GM23338 (cell line): ENCODE results near the gene SPTB. TPM values are rescaled to one million over a fixed set of nuclear protein-coding genes. Genes with fewer than 3 reads are reported as not detected.

Experiments
- ATAC-seq: fragments of 200-7000 bp; cut with Tn5 transposase; 3 replicates; pipeline ENCODE4 v1.9.1; 2020
- DNase-seq: peaks from one replicate; pipeline ENCODE4 v3.0.0-alpha.2; 2015; ENCODE audit warnings: low spot score
- H2AFZ ChIP-seq: fragments of 200-600 bp; sonication (generic); 2 replicates; pipeline ENCODE4 v1.8.0; 2016; ENCODE audit warnings: antibody characterized with exemption, mild to moderate bottlenecking, moderate library complexity
- H3F3A ChIP-seq: fragments of 200-600 bp; sonication (generic); replicated peaks from 2 replicates; pipeline ENCODE4 v1.8.0; 2017; ENCODE audit warnings: antibody characterized with exemption, mixed run types, low read depth
- H3K27ac ChIP-seq: fragments of 200-600 bp; sonication (generic); 2 replicates; pipeline ENCODE4 v1.6.1; 2016; ENCODE audit warnings: low read depth
- H3K27me3 ChIP-seq: fragments of 200-600 bp; sonication (generic); 2 replicates; pipeline ENCODE4 v1.8.0; 2016; ENCODE audit warnings: mild to moderate bottlenecking, mixed run types, moderate library complexity; ENCODE audit not compliant: insufficient read depth
- H3K36me3 ChIP-seq: fragments of 200-600 bp; sonication (generic); 2 replicates; pipeline ENCODE4 v1.8.0; 2016; ENCODE audit warnings: mild to moderate bottlenecking; ENCODE audit not compliant: insufficient read depth
- H3K4me1 ChIP-seq: fragments of 200-600 bp; sonication (generic); 2 replicates; pipeline ENCODE4 v1.8.0; 2016; ENCODE audit warnings: mild to moderate bottlenecking, moderate library complexity; ENCODE audit not compliant: insufficient read depth
- H3K4me2 ChIP-seq: fragments of 200-600 bp; sonication (generic); 2 replicates; pipeline ENCODE4 v1.7.1; 2017; ENCODE audit warnings: mixed run types
- H3K4me3 ChIP-seq: fragments of 200-600 bp; sonication (generic); 2 replicates; pipeline ENCODE4 v1.6.1; 2016; ENCODE audit warnings: mixed run types
- H3K79me2 ChIP-seq: fragments of 200-600 bp; sonication (generic); replicated peaks from 2 replicates; pipeline ENCODE4 v1.8.0; 2017; ENCODE audit warnings: mild to moderate bottlenecking; ENCODE audit not compliant: insufficient read depth
- H3K9me2 ChIP-seq: fragments of 200-600 bp; sonication (generic); 2 replicates; pipeline ENCODE4 v1.8.0; 2017; ENCODE audit not compliant: insufficient read depth
- H4K20me1 ChIP-seq: fragments of 200-600 bp; sonication (generic); replicated peaks from 2 replicates; pipeline ENCODE4 v1.8.0; 2017; ENCODE audit warnings: mild to moderate bottlenecking; ENCODE audit not compliant: insufficient read depth
- H3K27ac Mint-ChIP-seq: 2 replicates; pipeline ENCODE4 v1.8.0; 2020; ENCODE audit warnings: inconsistent platforms, mild to moderate bottlenecking, moderate library complexity, mixed read lengths
- H3K27me3 Mint-ChIP-seq: 3 replicates; pipeline ENCODE4 v1.8.0; 2022; ENCODE audit warnings: low read depth, mild to moderate bottlenecking, moderate library complexity, mixed read lengths, inconsistent platforms; ENCODE audit not compliant: insufficient read depth, poor library complexity
- H3K36me3 Mint-ChIP-seq: 3 replicates; pipeline ENCODE4 v1.8.0; 2021; ENCODE audit warnings: low read depth, mild to moderate bottlenecking, inconsistent platforms, moderate library complexity, mixed read lengths
- H3K4me1 Mint-ChIP-seq: 3 replicates; pipeline ENCODE4 v1.8.0; 2020; ENCODE audit warnings: mild to moderate bottlenecking, inconsistent platforms, mixed read lengths
- H3K4me3 Mint-ChIP-seq: 3 replicates; pipeline ENCODE4 v1.8.0; 2021; ENCODE audit warnings: moderate library complexity, mild to moderate bottlenecking, inconsistent platforms, mixed read lengths
- H3K9me3 Mint-ChIP-seq: 3 replicates; pipeline ENCODE4 v1.8.0; 2020; ENCODE audit warnings: moderate library complexity, mild to moderate bottlenecking, inconsistent platforms, mixed read lengths
- CREB1 ChIP-seq: fragments of 250-450 bp; sonication (Bioruptor Pico); IDR thresholded peaks from 2 replicates; pipeline ENCODE4 v1.5.0; 2020; ENCODE audit warnings: low read depth, mild to moderate bottlenecking, moderate library complexity
- CTCF ChIP-seq, 2 experiments: fragments of 200-600 bp in 1 of 2; sonication (generic) in 1 of 2; conservative IDR thresholded peaks; 2 replicates each; pipeline versions ENCODE4 v1.5.1 to v1.6.1; 2016 to 2017; ENCODE audit warnings: antibody characterized with exemption in 2 of 2, low read depth in 2 of 2, mild to moderate bottlenecking in 2 of 2, moderate library complexity in 1 of 2
- ETS1 ChIP-seq: IDR thresholded peaks from 2 replicates; pipeline ENCODE4 v1.6.1; 2016; ENCODE audit warnings: antibody characterized with exemption
- EZH2 ChIP-seq: fragments of 200-600 bp; sonication (generic); IDR thresholded peaks from one replicate; pipeline ENCODE4 v1.8.0; 2017; ENCODE audit warnings: antibody characterized with exemption, mild to moderate bottlenecking, low read depth; ENCODE audit not compliant: unreplicated experiment
- EZH2phosphoT487 ChIP-seq: fragments of 200-600 bp; sonication (generic); IDR thresholded peaks from one replicate; pipeline ENCODE4 v1.8.1; 2018; ENCODE audit warnings: antibody characterized with exemption; ENCODE audit not compliant: unreplicated experiment
- JUNB ChIP-seq: IDR thresholded peaks from one replicate; pipeline ENCODE4 v1.6.1; 2016; ENCODE audit warnings: antibody characterized with exemption; ENCODE audit not compliant: unreplicated experiment
- NANOG ChIP-seq: IDR thresholded peaks from 2 replicates; pipeline ENCODE4 v1.6.1; 2016; ENCODE audit warnings: antibody characterized with exemption, borderline replicate concordance
- POLR2AphosphoS5 ChIP-seq: IDR thresholded peaks from 2 replicates; pipeline ENCODE4 v1.6.1; 2016; ENCODE audit warnings: antibody characterized with exemption, low read depth
- STAT1 ChIP-seq: IDR thresholded peaks from one replicate; pipeline ENCODE4 v1.6.1; 2016; ENCODE audit warnings: antibody characterized with exemption; ENCODE audit not compliant: unreplicated experiment
- ZNF114 ChIP-seq: fragments of 250-450 bp; sonication (Bioruptor Pico); IDR thresholded peaks from 2 replicates; pipeline ENCODE4 v1.5.0; 2020; ENCODE audit warnings: mild to moderate bottlenecking, moderate library complexity
- ZNF331 ChIP-seq: fragments of 250-450 bp; sonication (Bioruptor Pico); IDR thresholded peaks from 2 replicates; pipeline ENCODE4 v1.5.0; 2020; ENCODE audit warnings: low read depth, mild to moderate bottlenecking, moderate library complexity
- polyA plus RNA-seq: library from polyadenylated mRNA; unstranded; fragments of >200 nt; fragmentation: Nextera tagmentation; extraction: Ambion mirVana; gene quantifications from 2 replicates; pipeline ENCODE4 v1.2.1, GENCODE V29; 2016
- total RNA-seq: library from RNA; depleted of rRNA; stranded (reverse); fragments of >200 nt; shearing (Covaris generic); gene quantifications from 2 replicates; pipeline ENCODE4 v1.2.3, GENCODE V29; 2014
- TF ChIP-seq, protein P1 (sequence below): IDR thresholded peaks from one replicate; pipeline ENCODE4 v1.6.1; 2018; ENCODE audit warnings: antibody characterized with exemption; ENCODE audit not compliant: unreplicated experiment
- TF ChIP-seq, protein P2 (sequence below): fragments of 250-450 bp; sonication (Bioruptor Pico); IDR thresholded peaks from 2 replicates; pipeline ENCODE4 v1.5.0; 2020; ENCODE audit warnings: mild to moderate bottlenecking, moderate library complexity

The SPTB gene
- total and polyA plus RNA-seq, 2 experiments from 2014 or later, result 1.1 to 1.9 TPM

- TF ChIP-seq STAT1 (no peak), EZH2phosphoT487 (no peak), POLR2AphosphoS5 (no peak), ZNF114 (no peak), CTCF (conservative IDR thresholded peaks at IDR 0.05; ENCODE audit: low read depth in 2 of 2) (no peak), JUNB (no peak), EZH2 (no peak), NANOG (no peak), CREB1 (CRISPR knock-in tag) (no peak), ZNF331 (CRISPR knock-in tag) (no peak), ETS1 (no peak)
- TF ChIP-seq, protein P1, sequence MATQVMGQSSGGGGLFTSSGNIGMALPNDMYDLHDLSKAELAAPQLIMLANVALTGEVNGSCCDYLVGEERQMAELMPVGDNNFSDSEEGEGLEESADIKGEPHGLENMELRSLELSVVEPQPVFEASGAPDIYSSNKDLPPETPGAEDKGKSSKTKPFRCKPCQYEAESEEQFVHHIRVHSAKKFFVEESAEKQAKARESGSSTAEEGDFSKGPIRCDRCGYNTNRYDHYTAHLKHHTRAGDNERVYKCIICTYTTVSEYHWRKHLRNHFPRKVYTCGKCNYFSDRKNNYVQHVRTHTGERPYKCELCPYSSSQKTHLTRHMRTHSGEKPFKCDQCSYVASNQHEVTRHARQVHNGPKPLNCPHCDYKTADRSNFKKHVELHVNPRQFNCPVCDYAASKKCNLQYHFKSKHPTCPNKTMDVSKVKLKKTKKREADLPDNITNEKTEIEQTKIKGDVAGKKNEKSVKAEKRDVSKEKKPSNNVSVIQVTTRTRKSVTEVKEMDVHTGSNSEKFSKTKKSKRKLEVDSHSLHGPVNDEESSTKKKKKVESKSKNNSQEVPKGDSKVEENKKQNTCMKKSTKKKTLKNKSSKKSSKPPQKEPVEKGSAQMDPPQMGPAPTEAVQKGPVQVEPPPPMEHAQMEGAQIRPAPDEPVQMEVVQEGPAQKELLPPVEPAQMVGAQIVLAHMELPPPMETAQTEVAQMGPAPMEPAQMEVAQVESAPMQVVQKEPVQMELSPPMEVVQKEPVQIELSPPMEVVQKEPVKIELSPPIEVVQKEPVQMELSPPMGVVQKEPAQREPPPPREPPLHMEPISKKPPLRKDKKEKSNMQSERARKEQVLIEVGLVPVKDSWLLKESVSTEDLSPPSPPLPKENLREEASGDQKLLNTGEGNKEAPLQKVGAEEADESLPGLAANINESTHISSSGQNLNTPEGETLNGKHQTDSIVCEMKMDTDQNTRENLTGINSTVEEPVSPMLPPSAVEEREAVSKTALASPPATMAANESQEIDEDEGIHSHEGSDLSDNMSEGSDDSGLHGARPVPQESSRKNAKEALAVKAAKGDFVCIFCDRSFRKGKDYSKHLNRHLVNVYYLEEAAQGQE, result no peak
- TF ChIP-seq, protein P2, sequence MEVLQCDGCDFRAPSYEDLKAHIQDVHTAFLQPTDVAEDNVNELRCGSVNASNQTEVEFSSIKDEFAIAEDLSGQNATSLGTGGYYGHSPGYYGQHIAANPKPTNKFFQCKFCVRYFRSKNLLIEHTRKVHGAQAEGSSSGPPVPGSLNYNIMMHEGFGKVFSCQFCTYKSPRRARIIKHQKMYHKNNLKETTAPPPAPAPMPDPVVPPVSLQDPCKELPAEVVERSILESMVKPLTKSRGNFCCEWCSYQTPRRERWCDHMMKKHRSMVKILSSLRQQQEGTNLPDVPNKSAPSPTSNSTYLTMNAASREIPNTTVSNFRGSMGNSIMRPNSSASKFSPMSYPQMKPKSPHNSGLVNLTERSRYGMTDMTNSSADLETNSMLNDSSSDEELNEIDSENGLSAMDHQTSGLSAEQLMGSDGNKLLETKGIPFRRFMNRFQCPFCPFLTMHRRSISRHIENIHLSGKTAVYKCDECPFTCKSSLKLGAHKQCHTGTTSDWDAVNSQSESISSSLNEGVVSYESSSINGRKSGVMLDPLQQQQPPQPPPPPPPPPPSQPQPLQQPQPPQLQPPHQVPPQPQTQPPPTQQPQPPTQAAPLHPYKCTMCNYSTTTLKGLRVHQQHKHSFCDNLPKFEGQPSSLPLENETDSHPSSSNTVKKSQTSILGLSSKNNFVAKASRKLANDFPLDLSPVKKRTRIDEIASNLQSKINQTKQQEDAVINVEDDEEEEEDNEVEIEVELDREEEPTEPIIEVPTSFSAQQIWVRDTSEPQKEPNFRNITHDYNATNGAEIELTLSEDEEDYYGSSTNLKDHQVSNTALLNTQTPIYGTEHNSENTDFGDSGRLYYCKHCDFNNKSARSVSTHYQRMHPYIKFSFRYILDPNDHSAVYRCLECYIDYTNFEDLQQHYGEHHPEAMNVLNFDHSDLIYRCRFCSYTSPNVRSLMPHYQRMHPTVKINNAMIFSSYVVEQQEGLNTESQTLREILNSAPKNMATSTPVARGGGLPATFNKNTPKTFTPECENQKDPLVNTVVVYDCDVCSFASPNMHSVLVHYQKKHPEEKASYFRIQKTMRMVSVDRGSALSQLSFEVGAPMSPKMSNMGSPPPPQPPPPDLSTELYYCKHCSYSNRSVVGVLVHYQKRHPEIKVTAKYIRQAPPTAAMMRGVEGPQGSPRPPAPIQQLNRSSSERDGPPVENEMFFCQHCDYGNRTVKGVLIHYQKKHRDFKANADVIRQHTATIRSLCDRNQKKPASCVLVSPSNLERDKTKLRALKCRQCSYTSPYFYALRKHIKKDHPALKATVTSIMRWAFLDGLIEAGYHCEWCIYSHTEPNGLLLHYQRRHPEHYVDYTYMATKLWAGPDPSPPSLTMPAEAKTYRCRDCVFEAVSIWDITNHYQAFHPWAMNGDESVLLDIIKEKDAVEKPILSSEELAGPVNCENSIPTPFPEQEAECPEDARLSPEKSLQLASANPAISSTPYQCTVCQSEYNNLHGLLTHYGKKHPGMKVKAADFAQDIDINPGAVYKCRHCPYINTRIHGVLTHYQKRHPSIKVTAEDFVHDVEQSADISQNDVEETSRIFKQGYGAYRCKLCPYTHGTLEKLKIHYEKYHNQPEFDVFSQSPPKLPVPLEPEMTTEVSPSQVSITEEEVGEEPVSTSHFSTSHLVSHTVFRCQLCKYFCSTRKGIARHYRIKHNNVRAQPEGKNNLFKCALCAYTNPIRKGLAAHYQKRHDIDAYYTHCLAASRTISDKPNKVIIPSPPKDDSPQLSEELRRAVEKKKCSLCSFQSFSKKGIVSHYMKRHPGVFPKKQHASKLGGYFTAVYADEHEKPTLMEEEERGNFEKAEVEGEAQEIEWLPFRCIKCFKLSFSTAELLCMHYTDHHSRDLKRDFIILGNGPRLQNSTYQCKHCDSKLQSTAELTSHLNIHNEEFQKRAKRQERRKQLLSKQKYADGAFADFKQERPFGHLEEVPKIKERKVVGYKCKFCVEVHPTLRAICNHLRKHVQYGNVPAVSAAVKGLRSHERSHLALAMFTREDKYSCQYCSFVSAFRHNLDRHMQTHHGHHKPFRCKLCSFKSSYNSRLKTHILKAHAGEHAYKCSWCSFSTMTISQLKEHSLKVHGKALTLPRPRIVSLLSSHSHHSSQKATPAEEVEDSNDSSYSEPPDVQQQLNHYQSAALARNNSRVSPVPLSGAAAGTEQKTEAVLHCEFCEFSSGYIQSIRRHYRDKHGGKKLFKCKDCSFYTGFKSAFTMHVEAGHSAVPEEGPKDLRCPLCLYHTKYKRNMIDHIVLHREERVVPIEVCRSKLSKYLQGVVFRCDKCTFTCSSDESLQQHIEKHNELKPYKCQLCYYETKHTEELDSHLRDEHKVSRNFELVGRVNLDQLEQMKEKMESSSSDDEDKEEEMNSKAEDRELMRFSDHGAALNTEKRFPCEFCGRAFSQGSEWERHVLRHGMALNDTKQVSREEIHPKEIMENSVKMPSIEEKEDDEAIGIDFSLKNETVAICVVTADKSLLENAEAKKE (CRISPR knock-in tag), result no peak
- ATAC-seq (no peak), DNase-seq (no peak)
- Mint-ChIP-seq H3K4me1 (peaks cover 9% of the 10 kb centered on the region), H3K36me3 (no peaks in the 10 kb centered on the region), H3K27me3 (peaks cover 3% of the 10 kb centered on the region), H3K27ac (no peak overlapping the region), H3K4me3 (no peak overlapping the region), H3K9me3 (no peaks in the 10 kb centered on the region)
- H3K27me3 ChIP-seq, result no peaks in the 10 kb centered on the region
- H3F3A ChIP-seq, result no peaks in the 10 kb centered on the region
- H3K9me2 ChIP-seq, result peaks cover 3% of the 10 kb centered on the region; the same call in 1 of the 2 replicates
- no peaks in the 10 kb centered on the region for H3K36me3 ChIP-seq
- no peaks in the 10 kb centered on the region for H3K79me2 ChIP-seq
- H3K4me3 ChIP-seq, result no peak overlapping the region
- H3K4me1 ChIP-seq, result peaks cover 5% of the 10 kb centered on the region; the same call in 1 of the 2 replicates
- H2AFZ ChIP-seq, result no peak overlapping the region
- H3K27ac ChIP-seq, result no peak overlapping the region
- H4K20me1 ChIP-seq, result no peaks in the 10 kb centered on the region
- no peak overlapping the region for H3K4me2 ChIP-seq
Measured at GRCh38 chr14:64789696-64790095, 90.0 kb downstream of the SPTB start.
